Lower leg skin (tissue), 4 donors: Measurements from ENCODE around the gene EFCC1. TPM values are rescaled to one million over a fixed set of nuclear protein-coding genes. Genes with fewer than 3 reads are reported as not detected.

Source experiments
- DNase-seq, 2 donors: peaks; one replicate each; pipeline ENCODE4 v3.0.0-alpha.2; 2019; ENCODE audit warnings: low spot score in 2 of 2
- H3K4me3 ChIP-seq: fragments of 200-600 bp; sonication (generic); 2 replicates; pipeline ENCODE4 v1.5.1; 2017; ENCODE audit warnings: mild to moderate bottlenecking, low read depth; ENCODE audit not compliant: poor library complexity, severe bottlenecking
- CTCF ChIP-seq, 3 donors: fragments of 450-650 bp; IDR thresholded peaks; one replicate each; pipeline ENCODE4 v1.5.1; 2016; ENCODE audit warnings: antibody characterized with exemption in 3 of 3, mild to moderate bottlenecking in 3 of 3, moderate library complexity in 2 of 3
- POLR2A ChIP-seq, 2 donors: fragments of 450-650 bp; IDR thresholded peaks; one replicate each; pipeline ENCODE4 v1.6.1; 2016 to 2017; ENCODE audit warnings: antibody characterized with exemption in 2 of 2, mild to moderate bottlenecking in 1 of 2, moderate library complexity in 1 of 2
- WGBS, 2 donors: methylation state at CpG; one replicate each; pipeline ENCODE4 v1.1.5; 2018; 5-methylcytosine and 5-hydroxymethylcytosine counted together
- intact Hi-C: fragments of 100-400 bp; cut with DNase I; formaldehyde crosslinking; loops from one replicate; pipeline ENCODE4 v1.15.0; 2023; ENCODE audit warnings: low total_unique reads
- total RNA-seq, 4 donors: library from RNA; depleted of rRNA; stranded (reverse); fragments of >200 nt; gene quantifications; one replicate each; pipeline ENCODE4 v1.1.0, GENCODE V29; 2016

Gene EFCC1
- total RNA-seq, 4 donors from 2014 or later, result 0.80 to 3.0 (median 2.2) TPM

GRCh38 chr3:129077222-129077621 is 76.1 kb downstream of the EFCC1 start:
- 84 to 85% methylated on average over 7 of the region's 7 CpGs for WGBS, 2 donors
- intact Hi-C loops, result no loop called here
- TF ChIP-seq CTCF (IDR thresholded peaks at IDR 0.05), result no peak
- TF ChIP-seq POLR2A (IDR thresholded peaks at IDR 0.05), result no peak
- DNase-seq, result no peak
- no peak overlapping the region for H3K4me3 ChIP-seq

- no peak for DNase-seq
- intact Hi-C loops, result no loop called here
- WGBS, 2 donors, result 64 to 80% methylated on average over 5 to 8 of the region's 8 CpGs
- H3K4me3 ChIP-seq, result no peak overlapping the region
- no peak for TF ChIP-seq CTCF (IDR thresholded peaks at IDR 0.05)
These were observed 77.4 kb downstream of the EFCC1 start for GRCh38 chr3:129078510-129078909.

DNA sequence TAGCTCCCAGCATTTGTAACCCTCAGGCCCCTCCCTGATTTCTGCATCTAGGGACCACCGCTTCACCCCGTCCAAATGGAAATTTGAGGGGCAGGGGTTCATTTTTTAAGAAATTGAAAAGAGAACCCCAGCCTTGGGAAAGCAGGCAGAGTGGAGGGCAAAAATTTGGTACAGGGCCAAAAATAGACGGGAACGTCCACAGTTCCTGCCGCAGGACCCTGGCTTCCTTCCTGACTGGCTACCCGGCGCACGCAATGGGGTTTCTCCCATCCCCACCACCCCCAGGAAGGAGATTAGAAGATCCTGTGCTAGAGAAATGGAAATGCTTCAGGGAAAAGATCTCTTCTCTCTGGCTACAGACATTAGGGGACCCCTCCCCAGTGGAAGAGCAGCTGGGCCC is 80.4 kb downstream of the EFCC1 start:
- WGBS, 2 donors, result 77 to 84% methylated on average over 8 of the region's 8 CpGs
- no peak for TF ChIP-seq POLR2A (IDR thresholded peaks at IDR 0.05)
- intact Hi-C loops, result no loop called here
- no peak overlapping the region for H3K4me3 ChIP-seq
- DNase-seq, result no peak

DNA sequence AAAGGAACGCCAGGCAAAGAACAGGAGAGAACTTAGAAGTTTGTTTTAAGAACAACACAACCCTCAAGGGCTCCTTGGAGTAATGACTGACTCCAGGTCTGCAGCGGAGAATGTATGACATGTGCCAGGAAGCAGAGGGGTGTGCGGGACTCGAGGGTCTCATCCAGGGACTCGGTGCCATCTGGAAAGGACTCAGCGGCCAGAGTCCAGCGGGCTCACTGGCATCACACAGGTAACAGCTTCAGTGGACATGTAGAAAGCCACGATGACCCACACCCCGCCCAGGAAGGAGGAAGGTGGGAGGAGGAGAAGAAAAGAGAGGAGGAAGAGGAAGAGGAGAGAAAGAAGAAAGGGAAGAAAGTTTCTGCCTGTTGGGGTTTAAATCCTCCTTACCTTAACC is 80.9 kb downstream of the EFCC1 start:
- no peak for DNase-seq
- no peak overlapping the region for H3K4me3 ChIP-seq
- TF ChIP-seq POLR2A (IDR thresholded peaks at IDR 0.05), result no peak
- TF ChIP-seq CTCF (IDR thresholded peaks at IDR 0.05), result no peak
- WGBS, 2 donors, result 77 to 86% methylated on average over 9 of the region's 9 CpGs
- intact Hi-C loops, result no loop called here

DNA sequence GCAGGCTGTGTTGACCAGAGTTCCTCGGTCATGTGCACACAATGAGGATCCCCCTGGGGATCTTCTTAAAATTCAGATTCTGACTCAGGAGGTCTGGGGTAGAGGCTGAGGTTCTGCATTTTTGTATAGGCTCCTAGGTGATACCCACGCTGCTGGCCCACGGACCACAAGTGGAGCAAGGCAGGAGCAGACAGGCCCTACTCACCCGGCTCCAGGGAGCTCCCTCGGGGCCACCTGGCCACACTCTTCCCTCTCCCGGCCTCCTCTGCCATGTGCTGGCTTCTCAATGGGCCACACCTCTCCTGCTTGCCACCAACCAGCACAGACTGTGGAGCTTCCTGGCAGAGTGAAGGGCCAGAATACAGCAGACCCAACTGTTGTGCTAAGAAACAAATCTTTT is 83.4 kb downstream of the EFCC1 start:
- no peak for DNase-seq
- intact Hi-C loops, result no loop called here
- H3K4me3 ChIP-seq, result no peak overlapping the region
- 74 to 79% methylated on average over 6 of the region's 6 CpGs for WGBS, 2 donors
- TF ChIP-seq CTCF (IDR thresholded peaks at IDR 0.05), result no peak
- TF ChIP-seq POLR2A (IDR thresholded peaks at IDR 0.05), result no peak

GRCh38 chr3:129085165-129085715 is 84.1 kb downstream of the EFCC1 start:
- WGBS, 2 donors, result 91 to 96% methylated on average over 4 to 12 of the region's 12 CpGs
- no peak for DNase-seq
- TF ChIP-seq CTCF (IDR thresholded peaks at IDR 0.05) (no peak), POLR2A (IDR thresholded peaks at IDR 0.05) (no peak)
- no peak overlapping the region for H3K4me3 ChIP-seq
- intact Hi-C loops, result no loop called here
